K562 (cell line): Measurements from ENCODE around the gene ARPP21. TPM values are rescaled to one million over a fixed set of nuclear protein-coding genes. Genes with fewer than 3 reads are reported as not detected.

Experiments
- ATAC-seq: fragments of 200-7000 bp; cut with Tn5 transposase; 3 replicates; pipeline ENCODE4 v1.9.1; 2020; ENCODE audit warnings: moderate library complexity
- BruUV-seq: library from RNA; stranded (reverse); fragments of 400-500 nt; replicated peaks from 2 replicates; lab custom pipeline; 2021; lab: Mats Ljungman, UMichigan
- CTCF ChIA-PET: fragments of 300-600 bp; formaldehyde crosslinking; extraction: SDS; loops from one replicate; lab custom pipeline; 2021; ENCODE audit warnings: low intra/inter-chr PET ratio; lab: Yijun Ruan, JAX
- POLR2A ChIA-PET: fragments of 300-600, 350-650 bp; sonication (Branson Sonifier 250); formaldehyde crosslinking; extraction: SDS; loops from one replicate; lab custom pipeline; 2021; ENCODE audit warnings: antibody characterized with exemption, inconsistent platforms; lab: Yijun Ruan, JAX
- DNase-seq, 4 experiments: peaks; one replicate each; pipeline versions ENCODE4 v3.0.0 to v3.0.0-alpha.2; 2011 to 2018; ENCODE audit warnings: low spot score in 3 of 4, mixed read lengths in 3 of 4; ENCODE audit errors: extremely low read depth in 1 of 4
- FAIRE-seq: peaks from 2 replicates; lab custom pipeline; 2011; peaks lifted over from hg19 to GRCh38; lab: Jason Lieb, UNC
- H2AFZ ChIP-seq: 2 replicates; pipeline ENCODE4 v1.6.0; 2011; ENCODE audit warnings: low read depth, low read length, control low read depth, inconsistent platforms
- H3K27ac ChIP-seq: fragments of 200-600 bp; 3 replicates; pipeline ENCODE4 v1.8.0; 2011; ENCODE audit warnings: low read depth, mild to moderate bottlenecking, control low read depth, inconsistent platforms, low read length, moderate library complexity, mixed read lengths; ENCODE audit errors: extremely low read depth
- H3K27me3 ChIP-seq, 2 experiments: fragments of 300-600 bp in 1 of 2; 2 replicates in 1 of 2; 3 replicates in 1 of 2; pipeline versions ENCODE4 v1.6.0 to v1.8.0; 2011; ENCODE audit warnings: inconsistent platforms in 2 of 2, low read length in 2 of 2, mild to moderate bottlenecking in 1 of 2, mixed read lengths in 1 of 2, moderate library complexity in 1 of 2; ENCODE audit not compliant: control insufficient read depth in 2 of 2, insufficient read depth in 2 of 2
- H3K36me3 ChIP-seq: fragments of 300-600 bp; 3 replicates; pipeline ENCODE4 v1.8.0; 2011; ENCODE audit warnings: mild to moderate bottlenecking, low read length, inconsistent platforms; ENCODE audit not compliant: control insufficient read depth, insufficient read depth
- H3K4me1 ChIP-seq, 2 experiments: fragments of 200-600 bp in 1 of 2; replicated peaks in 1 of 2; 2 replicates in 1 of 2; 3 replicates in 1 of 2; pipeline versions ENCODE4 v1.5.1 to v1.8.0; 2011; ENCODE audit warnings: inconsistent platforms in 2 of 2, low read length in 2 of 2, mild to moderate bottlenecking in 1 of 2, mixed read lengths in 1 of 2, moderate library complexity in 1 of 2; ENCODE audit not compliant: control insufficient read depth in 2 of 2, insufficient read depth in 2 of 2
- H3K4me2 ChIP-seq: 2 replicates; pipeline ENCODE4 v1.6.1; 2011; ENCODE audit warnings: low read length, control low read depth, inconsistent platforms, mixed read lengths; ENCODE audit not compliant: insufficient read depth
- H3K4me3 ChIP-seq: fragments of 200-600 bp; sonication (generic), shearing (Covaris generic); 2 replicates; pipeline ENCODE4 v1.5.1; 2016; ENCODE audit warnings: control low read depth, inconsistent platforms
- H3K79me2 ChIP-seq: fragments of 200-600 bp; 3 replicates; pipeline ENCODE4 v1.8.0; 2011; ENCODE audit warnings: low read length, inconsistent platforms; ENCODE audit not compliant: control insufficient read depth, insufficient read depth
- H3K9ac ChIP-seq, 2 experiments: 2 replicates each; pipeline versions ENCODE4 v1.6.0 to v1.6.1; 2011; ENCODE audit warnings: low read depth in 2 of 2, low read length in 2 of 2, control low read depth in 1 of 2, inconsistent platforms in 1 of 2, mild to moderate bottlenecking in 1 of 2, mixed read lengths in 1 of 2; ENCODE audit not compliant: insufficient read depth in 1 of 2
- H3K9me1 ChIP-seq: one replicate; pipeline ENCODE4 v1.6.0; 2011; ENCODE audit warnings: inconsistent platforms, mild to moderate bottlenecking, low read length, moderate library complexity; ENCODE audit not compliant: control insufficient read depth, insufficient read depth
- H3K9me3 ChIP-seq: replicated peaks from 2 replicates; pipeline ENCODE4 v1.5.1; 2011; ENCODE audit warnings: low read depth, low read length, inconsistent platforms; ENCODE audit not compliant: control insufficient read depth, insufficient read depth
- H4K20me1 ChIP-seq: replicated peaks from 2 replicates; pipeline ENCODE4 v1.6.1; 2011; ENCODE audit warnings: low read length, inconsistent platforms, mixed read lengths; ENCODE audit not compliant: control insufficient read depth, insufficient read depth
- C11orf30 ChIP-seq: fragments of 450-650 bp; IDR thresholded peaks from 2 replicates; pipeline ENCODE4 v1.6.1; 2016; ENCODE audit warnings: low read depth, mild to moderate bottlenecking
- CHD2 ChIP-seq: IDR thresholded peaks from 2 replicates; pipeline ENCODE4 v1.6.1; 2011; ENCODE audit warnings: low read depth, low read length
- CREM ChIP-seq: IDR thresholded peaks from 2 replicates; pipeline ENCODE4 v1.6.1; 2014; ENCODE audit warnings: antibody characterized with exemption, low read depth
- HMBOX1 ChIP-seq: sonication (generic); IDR thresholded peaks from 2 replicates; pipeline ENCODE4 v1.6.1; 2016
- HNRNPK ChIP-seq: fragments of 200-400 bp; formaldehyde crosslinking; IDR thresholded peaks from one replicate; pipeline ENCODE4 v1.6.1; 2018; ENCODE audit warnings: mild to moderate bottlenecking, low read depth, low read length; ENCODE audit not compliant: poor library complexity, severe bottlenecking
- HOMEZ ChIP-seq: fragments of 250-450 bp; sonication (Bioruptor Pico); IDR thresholded peaks from 2 replicates; pipeline ENCODE4 v1.4.0; 2020; ENCODE audit warnings: mild to moderate bottlenecking, moderate library complexity
- LCOR ChIP-seq: sonication (generic); formaldehyde crosslinking; IDR thresholded peaks from 2 replicates; pipeline ENCODE4 v1.8.0; 2022; ENCODE audit warnings: mild to moderate bottlenecking, missing genetic modification reagents
- MAFF ChIP-seq: IDR thresholded peaks from 2 replicates; pipeline ENCODE4 v1.6.1; 2012; ENCODE audit warnings: low read length, improper control_type of control experiment
- MCM5 ChIP-seq: fragments of 450-650 bp; IDR thresholded peaks from 2 replicates; pipeline ENCODE4 v1.6.1; 2016; ENCODE audit warnings: low read depth
- NFIX ChIP-seq: fragments of 250-450 bp; sonication (Bioruptor Pico); IDR thresholded peaks from 2 replicates; pipeline ENCODE4 v1.4.0; 2020; ENCODE audit warnings: low read depth, mild to moderate bottlenecking, moderate library complexity
- RHOXF2B ChIP-seq: fragments of 250-450 bp; sonication (Bioruptor Pico); conservative IDR thresholded peaks from 2 replicates; pipeline ENCODE4 v1.5.1; 2021
- SIN3A ChIP-seq, 2 experiments: fragments of 150-350 bp in 1 of 2; IDR thresholded peaks; 2 replicates each; pipeline ENCODE4 v1.6.1; 2011 to 2016; ENCODE audit warnings: borderline replicate concordance in 2 of 2, low read depth in 2 of 2, low read length in 2 of 2, mild to moderate bottlenecking in 2 of 2, moderate library complexity in 2 of 2; ENCODE audit not compliant: control insufficient read depth in 1 of 2
- TAL1 ChIP-seq: fragments of 450-650 bp; IDR thresholded peaks from 2 replicates; pipeline ENCODE4 v1.6.1; 2016; ENCODE audit warnings: mild to moderate bottlenecking
- TCF7 ChIP-seq: sonication (generic); IDR thresholded peaks from 2 replicates; pipeline ENCODE4 v1.6.1; 2016; ENCODE audit warnings: antibody characterized with exemption, borderline replicate concordance
- WHSC1 ChIP-seq: IDR thresholded peaks from one replicate; pipeline ENCODE4 v1.6.1; 2012; ENCODE audit warnings: low read length, control low read depth, inconsistent platforms
- ZKSCAN3 ChIP-seq: fragments of 250-450 bp; sonication (Bioruptor Pico); IDR thresholded peaks from 2 replicates; pipeline ENCODE4 v1.4.0; 2020
- ZNF134 ChIP-seq: fragments of 250-450 bp; sonication (Bioruptor Pico); conservative IDR thresholded peaks from 2 replicates; pipeline ENCODE4 v1.4.0; 2020
- ZNF143 ChIP-seq: sonication (generic); formaldehyde crosslinking; IDR thresholded peaks from 2 replicates; pipeline ENCODE4 v1.9.0; 2022; ENCODE audit warnings: mild to moderate bottlenecking, missing genetic modification reagents
- ZNF668 ChIP-seq: fragments of 250-450 bp; sonication (Bioruptor Pico); IDR thresholded peaks from 2 replicates; pipeline ENCODE4 v1.8.0; 2022; ENCODE audit warnings: mild to moderate bottlenecking, inconsistent platforms
- ZNF699 ChIP-seq: fragments of 250-450 bp; sonication (Bioruptor Pico); IDR thresholded peaks from 2 replicates; pipeline ENCODE4 v1.8.0; 2021; ENCODE audit warnings: mild to moderate bottlenecking, moderate library complexity; ENCODE audit not compliant: insufficient replicate concordance
- WGBS: fragments of 100-300 bp; shearing (Covaris generic); methylation state at CpG from one replicate; pipeline ENCODE4 v1.1.6; 2016; ENCODE audit warnings: low coverage, mixed read lengths; ENCODE audit not compliant: insufficient coverage; ENCODE audit errors: missing lambda C conversion rate; 5-methylcytosine and 5-hydroxymethylcytosine counted together
- in situ Hi-C: fragments of 300-500 bp; cut with MboI; formaldehyde crosslinking; loops from 4 replicates; pipeline ENCODE4 v1.15.0; 2018; ENCODE audit warnings: inconsistent platforms, mixed read lengths
- intact Hi-C: fragments of 100-400 bp; cut with micrococcal nuclease; formaldehyde crosslinking; loops from 2 replicates; pipeline ENCODE4 v1.14.2; 2022
- polyA plus RNA-seq, 8 experiments: library from polyadenylated mRNA; depleted of rRNA in 4 of 8; stranded (reverse) in 5 of 8; unstranded in 3 of 8; fragments of >200 nt; fragmentation: Nextera tagmentation in 2 of 8; fragmentation: Illumina TruSeq in 1 of 8; extraction: Ambion mirVana in 2 of 8; extraction: Trizol in 1 of 8; gene quantifications; 2 replicates each; pipeline versions ENCODE4 v1.2.1 to v1.2.3, GENCODE V29; 2011 to 2014; ENCODE audit warnings: inconsistent platforms in 1 of 8, missing spikeins in 1 of 8
- total RNA-seq, 7 experiments: library from RNA; depleted of rRNA in 6 of 7; stranded (reverse); fragments of >200 nt in 6 of 7; fragmentation: Illumina TruSeq in 2 of 7; extraction: Trizol in 2 of 7; gene quantifications; 2 replicates each; pipeline versions ENCODE4 v1.2.1 to v1.2.3, GENCODE V29; 2011 to 2021; ENCODE audit warnings: low replicate concordance in 1 of 7

Gene ARPP21
- total and polyA plus RNA-seq, 9 of the 15 experiments (the other 6 are each of a cell fraction or from before 2014, with no cell fraction given) = not detected

DNA sequence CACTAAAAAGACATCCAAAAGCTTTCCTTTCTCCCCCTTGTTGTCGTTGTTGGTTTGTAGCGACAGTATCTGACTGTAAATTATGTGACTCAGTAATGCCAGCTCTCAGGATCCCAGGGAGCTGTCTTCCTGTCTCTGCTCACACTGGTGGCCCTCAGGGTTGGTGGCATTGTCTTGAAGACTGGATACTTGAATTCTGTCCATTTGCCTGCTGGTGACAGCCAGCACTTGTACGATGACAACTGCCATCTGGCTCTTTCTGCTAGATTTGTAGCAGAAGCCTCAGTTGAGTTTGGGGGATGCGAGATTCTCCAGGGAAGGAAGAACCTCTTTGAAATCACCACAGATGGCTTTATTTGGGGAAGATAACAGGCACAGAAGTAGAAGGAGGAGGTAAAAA lies 120.8 kb downstream of the ARPP21 start:
- Histone ChIP-seq H3K9me1 (no peaks in the 10 kb centered on the region), H3K9me3 (0 out of 2 replicates have a peak, but pooled peaks cover 3% of the 10 kb centered on the region), H3K79me2 (no peaks in the 10 kb centered on the region), H3K27me3 (no peaks in the 10 kb centered on the region), H2AFZ (no peak overlapping the region), H3K4me1 (no peaks in the 10 kb centered on the region), H3K27ac (no peak overlapping the region), H3K36me3 (no peaks in the 10 kb centered on the region), H3K4me2 (no peak overlapping the region), H4K20me1 (no peaks in the 10 kb centered on the region), H3K4me3 (no peak overlapping the region), H3K9ac (no peak overlapping the region)
- ChIA-PET POLR2A (no interaction called here), CTCF (no interaction called here)
- intact Hi-C loops = no loop called here
- TF ChIP-seq HOMEZ = no peak
- no peak for TF ChIP-seq CREM
- TF ChIP-seq SIN3A (IDR thresholded peaks at IDR 0.05; ENCODE audit: borderline replicate concordance in 2 of 2, control insufficient read depth in 1 of 2, low read depth in 2 of 2, low read length in 2 of 2) = no peak
- TF ChIP-seq RHOXF2B (CRISPR knock-in tag) = no peak
- no peak for TF ChIP-seq ZKSCAN3 (CRISPR knock-in tag)
- no peak for TF ChIP-seq ZNF143 (CRISPR knock-in tag)
- no peak for TF ChIP-seq LCOR (CRISPR knock-in tag)
- no peak for TF ChIP-seq TCF7
- TF ChIP-seq MCM5 = no peak
- no peak for TF ChIP-seq ZNF699 (CRISPR knock-in tag)
- TF ChIP-seq CHD2 = no peak
- no peak for TF ChIP-seq HNRNPK
- no peak for TF ChIP-seq TAL1
- TF ChIP-seq NFIX (CRISPR knock-in tag) = no peak
- no peak for TF ChIP-seq WHSC1
- TF ChIP-seq ZNF668 = no peak
- no peak for TF ChIP-seq MAFF
- TF ChIP-seq ZNF134 (CRISPR knock-in tag) = no peak
- no peak for TF ChIP-seq C11orf30
- no peak for TF ChIP-seq HMBOX1
- WGBS = 2% methylated on average over 4 of the region's 4 CpGs
- BruUV-seq = no TSS peak
- FAIRE-seq = no peak
- DNase-seq = no peak
- in situ Hi-C loops = no loop called here
- no peak for ATAC-seq
